ENCODE measurements around the gene STK32B. TPM values are rescaled to one million over a fixed set of nuclear protein-coding genes. Genes with fewer than 3 reads are reported as not detected.

STK32B gene
- total RNA-seq, 1 donor from 2014 or later = 4.2 TPM

- no peak for DNase-seq (ENCODE audit: low read depth)
- no peak overlapping the region for H3K4me3 ChIP-seq (ENCODE audit: low read depth, low read length)
- TF ChIP-seq CTCF (conservative IDR thresholded peaks at IDR 0.05; ENCODE audit: low read depth, low read length) = no peak
Observed at GRCh38 chr4:5259471-5259870, 208.2 kb downstream of the STK32B start.

- H3K4me3 ChIP-seq (ENCODE audit: low read depth, low read length) = no peak overlapping the region
- no peak for DNase-seq (ENCODE audit: low read depth)
- no peak for TF ChIP-seq CTCF (conservative IDR thresholded peaks at IDR 0.05; ENCODE audit: low read depth, low read length)
Observed at GRCh38 chr4:5260121-5260520, 208.8 kb downstream of the STK32B start.

GRCh38 chr4:5261866-5262265 lies 210.6 kb downstream of the STK32B start:
- no peak for TF ChIP-seq CTCF (conservative IDR thresholded peaks at IDR 0.05; ENCODE audit: low read depth, low read length)
- DNase-seq (ENCODE audit: low read depth) = no peak
- H3K4me3 ChIP-seq (ENCODE audit: low read depth, low read length) = no peak overlapping the region

- DNase-seq (ENCODE audit: low read depth) = no peak
- H3K4me3 ChIP-seq (ENCODE audit: low read depth, low read length) = no peak overlapping the region
- TF ChIP-seq CTCF (conservative IDR thresholded peaks at IDR 0.05; ENCODE audit: low read depth, low read length) = no peak
Observed at GRCh38 chr4:5266991-5267390, 215.7 kb downstream of the STK32B start.

GRCh38 chr4:5267408-5267807 lies 216.1 kb downstream of the STK32B start:
- TF ChIP-seq CTCF (conservative IDR thresholded peaks at IDR 0.05; ENCODE audit: low read depth, low read length) = no peak
- H3K4me3 ChIP-seq (ENCODE audit: low read depth, low read length) = no peak overlapping the region
- no peak for DNase-seq (ENCODE audit: low read depth)

- H3K4me3 ChIP-seq (ENCODE audit: low read depth, low read length) = no peak overlapping the region
- no peak for TF ChIP-seq CTCF (conservative IDR thresholded peaks at IDR 0.05; ENCODE audit: low read depth, low read length)
- no peak for DNase-seq (ENCODE audit: low read depth)
Observed at GRCh38 chr4:5276475-5277075, 225.3 kb downstream of the STK32B start.

GRCh38 chr4:5277079-5277478 lies 225.8 kb downstream of the STK32B start:
- TF ChIP-seq CTCF (conservative IDR thresholded peaks at IDR 0.05; ENCODE audit: low read depth, low read length) = no peak
- no peak for DNase-seq (ENCODE audit: low read depth)
- no peak overlapping the region for H3K4me3 ChIP-seq (ENCODE audit: low read depth, low read length)
